H1 (cell line): Measurements from ENCODE around the gene SNAP47. TPM values are rescaled to one million over a fixed set of nuclear protein-coding genes. Genes with fewer than 3 reads are reported as not detected.

Source experiments
- CTCF ChIA-PET: fragments of 300-600 bp; sonication (Branson Sonifier 250); formaldehyde crosslinking; loops from one replicate; lab custom pipeline; 2021; ENCODE audit not compliant: partially characterized antibody; lab: Charles Lee
- POLR2A ChIA-PET: fragments of 300-600 bp; sonication (Branson Sonifier 250); formaldehyde crosslinking; loops from one replicate; lab custom pipeline; 2021; ENCODE audit warnings: inconsistent platforms; ENCODE audit not compliant: partially characterized antibody; lab: Charles Lee
- DNase-seq, 2 experiments: peaks; one replicate each; pipeline versions ENCODE4 v3.0.0 to v3.0.0-alpha.2; 2010 to 2022; ENCODE audit warnings: low spot score in 2 of 2, low read depth in 1 of 2, mixed read lengths in 1 of 2
- FAIRE-seq: peaks from 2 replicates; lab custom pipeline; 2011; peaks lifted over from hg19 to GRCh38; lab: Jason Lieb, UNC
- H2AFZ ChIP-seq: 2 replicates; pipeline ENCODE4 v1.8.1; 2012; ENCODE audit warnings: low read length, inconsistent platforms
- H2AK5ac ChIP-seq: 2 replicates; pipeline ENCODE4 v1.6.1; 2013; ENCODE audit warnings: low read depth, low read length
- H2BK120ac ChIP-seq: replicated peaks from 2 replicates; pipeline ENCODE3; 2013; ENCODE audit warnings: low read depth, low read length, inconsistent platforms
- H2BK12ac ChIP-seq: 2 replicates; pipeline ENCODE4 v1.6.1; 2013; ENCODE audit warnings: low read depth, low read length
- H2BK15ac ChIP-seq: 2 replicates; pipeline ENCODE4 v1.6.1; 2013; ENCODE audit warnings: low read length
- H2BK20ac ChIP-seq: 2 replicates; pipeline ENCODE4 v1.6.1; 2013; ENCODE audit warnings: low read length
- H2BK5ac ChIP-seq: 2 replicates; pipeline ENCODE4 v1.6.1; 2013; ENCODE audit warnings: low read depth, low read length
- H3K14ac ChIP-seq: 2 replicates; pipeline ENCODE4 v1.6.1; 2013; ENCODE audit warnings: inconsistent platforms; ENCODE audit not compliant: insufficient read length
- H3K18ac ChIP-seq: 2 replicates; pipeline ENCODE4 v1.6.1; 2013; ENCODE audit warnings: low read length; ENCODE audit errors: extremely low read depth
- H3K23ac ChIP-seq: 2 replicates; pipeline ENCODE4 v1.6.1; 2013; ENCODE audit warnings: inconsistent platforms; ENCODE audit not compliant: insufficient read length
- H3K23me2 ChIP-seq: 2 replicates; pipeline ENCODE4 v1.6.1; 2013; ENCODE audit warnings: low read depth, low read length
- H3K27ac ChIP-seq: 2 replicates; pipeline ENCODE4 v1.6.1; 2011; ENCODE audit warnings: low read depth, low read length, inconsistent platforms
- H3K27me3 ChIP-seq, 4 experiments: replicated peaks in 1 of 4; 1 replicate in 1 of 4; 2 replicates in 3 of 4; pipeline versions ENCODE4 v1.6.1 to v1.8.1; 2011 to 2013; ENCODE audit warnings: low read length in 3 of 4, mild to moderate bottlenecking in 3 of 4, inconsistent platforms in 2 of 4, mixed read lengths in 2 of 4, moderate library complexity in 1 of 4; ENCODE audit not compliant: control insufficient read depth in 3 of 4, insufficient read depth in 3 of 4; ENCODE audit errors: extremely low read depth in 1 of 4
- H3K36me3 ChIP-seq, 4 experiments: 2 replicates each; pipeline versions ENCODE4 v1.6.1 to v1.8.1; 2011 to 2013; ENCODE audit warnings: mild to moderate bottlenecking in 4 of 4, low read length in 3 of 4, moderate library complexity in 2 of 4, control low read depth in 1 of 4, inconsistent platforms in 1 of 4; ENCODE audit not compliant: insufficient read depth in 4 of 4, control insufficient read depth in 2 of 4
- H3K4ac ChIP-seq: replicated peaks from 2 replicates; pipeline ENCODE3; 2013; ENCODE audit warnings: low read length, low read depth, mixed read lengths, inconsistent platforms; ENCODE audit not compliant: insufficient read length
- H3K4me1 ChIP-seq, 4 experiments: replicated peaks in 1 of 4; 1 replicate in 1 of 4; 2 replicates in 3 of 4; pipeline versions ENCODE4 v1.6.1 to v1.8.1; 2011 to 2013; ENCODE audit warnings: low read length in 3 of 4, inconsistent platforms in 2 of 4, mixed read lengths in 1 of 4; ENCODE audit not compliant: insufficient read depth in 4 of 4, control insufficient read depth in 3 of 4
- H3K4me2 ChIP-seq, 2 experiments: 2 replicates each; pipeline versions ENCODE4 v1.6.1 to v1.8.1; 2011 to 2013; ENCODE audit warnings: low read depth in 2 of 2, low read length in 2 of 2, control low read depth in 1 of 2, inconsistent platforms in 1 of 2, mild to moderate bottlenecking in 1 of 2; ENCODE audit not compliant: insufficient read depth in 1 of 2
- H3K4me3 ChIP-seq, 4 experiments: fragments of 200-600, 300-600 bp in 1 of 4; sonication (generic), shearing (Covaris generic), sonication (Bioruptor Twin) in 1 of 4; 2 replicates each; pipeline versions ENCODE4 v1.5.1 to v1.8.1; 2011 to 2016; ENCODE audit warnings: low read length in 4 of 4, low read depth in 3 of 4, control low read depth in 2 of 4, inconsistent platforms in 2 of 4, mild to moderate bottlenecking in 2 of 4, mixed read lengths in 1 of 4, moderate library complexity in 1 of 4; ENCODE audit not compliant: insufficient read depth in 2 of 4; ENCODE audit errors: extremely low read depth in 1 of 4
- H3K56ac ChIP-seq: replicated peaks from 2 replicates; pipeline ENCODE3; 2013; ENCODE audit warnings: low read depth, mild to moderate bottlenecking, mixed read lengths, low read length, inconsistent platforms; ENCODE audit not compliant: insufficient read length
- H3K79me1 ChIP-seq: 2 replicates; pipeline ENCODE4 v1.6.1; 2013; ENCODE audit warnings: low read depth, low read length, control low read depth
- H3K79me2 ChIP-seq, 2 experiments: 2 replicates each; pipeline versions ENCODE4 v1.6.1 to v1.8.1; 2012 to 2013; ENCODE audit warnings: low read length in 2 of 2, mild to moderate bottlenecking in 2 of 2, inconsistent platforms in 1 of 2; ENCODE audit not compliant: insufficient read depth in 2 of 2, control insufficient read depth in 1 of 2
- H3K9ac ChIP-seq, 4 experiments: replicated peaks in 1 of 4; 1 replicate in 1 of 4; 2 replicates in 3 of 4; pipeline versions ENCODE4 v1.6.1 to v1.8.1; 2011 to 2013; ENCODE audit warnings: low read depth in 3 of 4, low read length in 3 of 4, control low read depth in 2 of 4, mild to moderate bottlenecking in 2 of 4, moderate library complexity in 2 of 4, inconsistent platforms in 1 of 4; ENCODE audit errors: extremely low read depth in 1 of 4
- H3K9me3 ChIP-seq, 2 experiments: 2 replicates each; pipeline versions ENCODE4 v1.6.1 to v1.8.1; 2012 to 2013; ENCODE audit warnings: mild to moderate bottlenecking in 2 of 2, moderate library complexity in 2 of 2, control low read depth in 1 of 2, inconsistent platforms in 1 of 2, low read depth in 1 of 2, low read length in 1 of 2, mixed read lengths in 1 of 2; ENCODE audit not compliant: insufficient read depth in 2 of 2
- H4K20me1 ChIP-seq, 2 experiments: replicated peaks in 1 of 2; 2 replicates each; pipeline versions ENCODE3 to v1.8.1; 2011 to 2013; ENCODE audit warnings: inconsistent platforms in 2 of 2, low read length in 2 of 2, mild to moderate bottlenecking in 1 of 2; ENCODE audit not compliant: insufficient read depth in 2 of 2, control insufficient read depth in 1 of 2
- H4K5ac ChIP-seq: 2 replicates; pipeline ENCODE4 v1.6.1; 2013; ENCODE audit warnings: low read length, low read depth, mixed read lengths, inconsistent platforms; ENCODE audit not compliant: insufficient read length
- H4K8ac ChIP-seq: 2 replicates; pipeline ENCODE4 v1.8.0; 2013; ENCODE audit warnings: mild to moderate bottlenecking, moderate library complexity, low read length, inconsistent platforms; ENCODE audit not compliant: insufficient read depth; ENCODE audit errors: extremely low read depth
- H4K91ac ChIP-seq: replicated peaks from 2 replicates; pipeline ENCODE3; 2013; ENCODE audit warnings: low read length, mixed read lengths, inconsistent platforms; ENCODE audit not compliant: insufficient read length
- WGBS, 2 experiments: shearing (Covaris generic) in 1 of 2; methylation state at CpG; one replicate each; pipeline versions ENCODE4 v1.1.6 to v1.1.7; 2013 to 2015; ENCODE audit warnings: low lambda C conversion rate in 2 of 2, mixed read lengths in 2 of 2, inconsistent platforms in 1 of 2, low coverage in 1 of 2, missing lambda C conversion rate in 1 of 2; ENCODE audit not compliant: insufficient replicate concordance in 2 of 2, insufficient coverage in 1 of 2, insufficient read length in 1 of 2; ENCODE audit errors: extremely low coverage in 1 of 2, missing lambda C conversion rate in 1 of 2; 5-methylcytosine and 5-hydroxymethylcytosine counted together
- polyA plus RNA-seq, 7 experiments: library from polyadenylated mRNA; depleted of rRNA in 3 of 7; stranded (reverse) in 5 of 7; unstranded in 2 of 7; fragments of >200 nt in 5 of 7; fragments of 200-250 nt in 2 of 7; gene quantifications; 1 replicate in 5 of 7; 2 replicates in 1 of 7; 4 replicates in 1 of 7; pipeline versions ENCODE4 v1.2.1 to v1.2.3, GENCODE V29; 2011 to 2013; ENCODE audit warnings: missing spikeins in 2 of 7, mixed read lengths in 2 of 7
- total RNA-seq: library from RNA; stranded (reverse); fragmentation: NEBNext Ultra II Directional; extraction: Animal tissue kit (Norgen Biotek cat#: 25700); gene quantifications from 2 replicates; pipeline ENCODE4 v1.2.1, GENCODE V29; 2021

Gene SNAP47
- total and polyA plus RNA-seq, 2 of the 8 experiments (the other 6 are each of a cell fraction or from before 2014, with no cell fraction given) = 37.6 to 42.2 TPM

DNA sequence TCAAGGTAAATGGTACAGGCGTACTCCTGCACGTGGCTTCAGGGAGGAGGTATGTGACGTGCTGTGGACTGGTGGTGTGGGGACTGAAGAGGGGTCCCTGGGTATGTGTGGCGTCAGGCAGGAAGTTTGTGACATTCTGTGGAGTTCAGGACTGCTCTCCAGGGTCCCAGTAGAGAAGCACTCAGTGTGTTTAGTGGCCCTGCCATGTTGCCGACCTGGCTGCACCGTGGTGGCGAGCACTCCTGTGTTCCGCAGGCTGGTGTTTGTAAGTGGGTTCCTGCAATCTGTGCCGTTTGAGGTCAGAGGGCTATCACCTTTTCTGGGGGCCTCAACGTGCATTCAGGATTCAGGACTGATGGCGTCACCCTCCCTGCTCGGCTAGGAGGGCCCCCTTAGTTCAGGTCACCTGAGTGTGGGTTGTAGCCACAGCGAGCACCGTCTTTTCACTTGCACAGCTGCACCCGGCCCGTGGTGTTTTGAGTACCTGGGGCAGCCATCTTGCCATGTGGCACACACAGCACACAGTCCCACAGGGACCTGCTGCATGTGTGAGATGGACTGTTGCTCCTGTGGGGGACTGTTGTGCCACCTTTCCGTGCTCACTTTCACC is 26.5 kb downstream of the SNAP47 start:
- no peak overlapping the region for H3K14ac ChIP-seq
- H3K4me2 ChIP-seq = no peak overlapping the region
- H3K27me3 ChIP-seq = no peaks in the 10 kb centered on the region
- H3K23ac ChIP-seq = no peak overlapping the region
- no peak overlapping the region for H2AFZ ChIP-seq
- DNase-seq (no peak), FAIRE-seq (no peak)
- H3K79me2 ChIP-seq = peaks cover 0 to 11% of the 10 kb centered on the region in 2 experiments; a peak in 1 of 4 replicates
- H3K9me3 ChIP-seq = no peaks in the 10 kb centered on the region
- WGBS, 2 experiments = 87% methylated on average over 17 of the region's 17 CpGs; no CpG with 5 or more reads in 1 of the 2 experiments
- peaks cover 0 to 5% (median under 1%) of the 10 kb centered on the region in 4 experiments; a peak in 3 of 7 replicates for H3K4me1 ChIP-seq
- H3K56ac ChIP-seq = no peak overlapping the region
- H2BK12ac ChIP-seq = no peak overlapping the region
- no peak overlapping the region for H4K5ac ChIP-seq
- no peak overlapping the region for H2AK5ac ChIP-seq
- H4K91ac ChIP-seq = no peak overlapping the region
- no peak overlapping the region for H2BK120ac ChIP-seq
- peaks cover 8 to 20% (median 13%) of the 10 kb centered on the region in 4 experiments; a peak in 7 of 8 replicates for H3K36me3 ChIP-seq
- no peak overlapping the region for H3K9ac ChIP-seq
- no peak overlapping the region for H2BK15ac ChIP-seq
- H3K27ac ChIP-seq = no peak overlapping the region
- POLR2A ChIA-PET = interaction anchor here (1.2 kb wide), 1 partner anchor 186 kb away, joined by 5 read pairs; the partner anchor contains the start of gene WNT9A
- H3K4ac ChIP-seq = no peak overlapping the region
- H4K8ac ChIP-seq = no peak overlapping the region; the same call in 1 of the 2 replicates
- no peaks in the 10 kb centered on the region; the same call in none of the 2 replicates for H3K79me1 ChIP-seq
- no peak overlapping the region for H3K4me3 ChIP-seq
- peaks cover 13 to 31% of the 10 kb centered on the region in 2 experiments for H4K20me1 ChIP-seq
- no peaks in the 10 kb centered on the region for H3K23me2 ChIP-seq
- no peak overlapping the region for H3K18ac ChIP-seq
- H2BK5ac ChIP-seq = no peak overlapping the region; the same call in 1 of the 2 replicates
- H2BK20ac ChIP-seq = no peak overlapping the region
- CTCF ChIA-PET = interaction anchor here (0.7 to 7.7 kb wide), 30 partner anchors 13 to 288 kb away, joined by 3 to 51 read pairs (median 5); partner anchors contain the start of gene WNT9A
